GM12801 (cell line): ENCODE results near the gene C2orf92.

Experiments used
- TF ChIP-seq, protein P1 (sequence below): IDR thresholded peaks from one replicate; pipeline ENCODE4 v1.5.1; 2011; ENCODE audit warnings: control low read depth; ENCODE audit not compliant: insufficient read length; ENCODE audit errors: extremely low read depth

The C2orf92 gene

DNA sequence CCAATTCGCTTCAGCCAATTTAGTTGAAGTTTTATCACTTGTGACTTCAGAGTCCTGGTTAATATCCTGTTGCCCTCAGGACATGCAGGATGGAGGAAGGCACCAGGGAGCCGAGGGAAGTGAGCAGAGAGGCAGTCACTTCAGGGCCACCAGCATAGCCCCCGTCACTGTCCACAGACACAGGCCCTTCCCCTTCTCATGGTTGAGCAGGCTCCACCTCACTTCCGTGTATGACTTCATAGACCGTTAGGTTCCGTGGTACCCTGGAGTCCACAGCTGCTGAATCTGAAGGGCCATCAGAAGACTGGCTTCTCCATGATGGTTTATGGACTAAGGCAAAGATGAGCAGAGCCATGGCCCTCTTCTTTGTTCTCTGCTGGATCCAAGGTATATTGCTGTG is at the start of gene C2orf92:
Gene C2orf92 (plus strand): TSS at position 266 of the 400 bp plus-strand sequence. CDS start 76 bp downstream, at position 342.
- TF ChIP-seq, protein P1, sequence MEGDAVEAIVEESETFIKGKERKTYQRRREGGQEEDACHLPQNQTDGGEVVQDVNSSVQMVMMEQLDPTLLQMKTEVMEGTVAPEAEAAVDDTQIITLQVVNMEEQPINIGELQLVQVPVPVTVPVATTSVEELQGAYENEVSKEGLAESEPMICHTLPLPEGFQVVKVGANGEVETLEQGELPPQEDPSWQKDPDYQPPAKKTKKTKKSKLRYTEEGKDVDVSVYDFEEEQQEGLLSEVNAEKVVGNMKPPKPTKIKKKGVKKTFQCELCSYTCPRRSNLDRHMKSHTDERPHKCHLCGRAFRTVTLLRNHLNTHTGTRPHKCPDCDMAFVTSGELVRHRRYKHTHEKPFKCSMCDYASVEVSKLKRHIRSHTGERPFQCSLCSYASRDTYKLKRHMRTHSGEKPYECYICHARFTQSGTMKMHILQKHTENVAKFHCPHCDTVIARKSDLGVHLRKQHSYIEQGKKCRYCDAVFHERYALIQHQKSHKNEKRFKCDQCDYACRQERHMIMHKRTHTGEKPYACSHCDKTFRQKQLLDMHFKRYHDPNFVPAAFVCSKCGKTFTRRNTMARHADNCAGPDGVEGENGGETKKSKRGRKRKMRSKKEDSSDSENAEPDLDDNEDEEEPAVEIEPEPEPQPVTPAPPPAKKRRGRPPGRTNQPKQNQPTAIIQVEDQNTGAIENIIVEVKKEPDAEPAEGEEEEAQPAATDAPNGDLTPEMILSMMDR = no peak

DNA sequence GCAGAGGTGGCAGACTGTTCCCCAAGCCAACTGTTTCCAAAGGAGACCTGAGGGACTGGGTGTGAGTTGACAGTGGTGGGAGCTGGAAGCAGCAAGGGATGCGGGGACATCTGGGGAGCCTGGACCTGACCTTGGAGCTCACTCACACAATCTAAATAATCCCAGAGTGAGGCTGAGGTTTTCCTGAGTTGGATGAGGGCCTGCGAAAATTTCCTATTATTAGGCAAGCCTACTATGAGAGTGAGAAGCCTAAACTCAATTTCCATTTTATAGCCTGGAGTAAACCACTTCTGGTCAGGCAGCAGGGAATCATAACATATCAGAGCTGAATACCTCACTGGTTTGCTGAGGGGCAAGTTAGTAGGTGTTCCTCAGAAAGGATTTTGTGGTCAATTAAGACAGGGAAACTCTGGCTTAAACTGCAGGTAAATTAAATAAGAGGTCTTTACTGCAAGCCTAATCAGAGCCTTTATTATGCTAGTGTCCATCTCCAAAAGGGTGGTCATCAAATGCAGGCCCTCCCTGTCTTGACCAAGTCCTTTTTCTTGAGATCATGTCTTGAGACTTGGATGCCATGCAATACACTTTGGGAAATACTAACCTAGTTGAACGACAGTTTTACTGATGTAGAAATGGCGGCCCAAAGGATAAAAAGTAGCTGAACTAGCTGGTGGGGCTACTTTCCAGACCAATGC is 25.3 kb upstream of the C2orf92 start:
- TF ChIP-seq, protein P1 = no peak

DNA sequence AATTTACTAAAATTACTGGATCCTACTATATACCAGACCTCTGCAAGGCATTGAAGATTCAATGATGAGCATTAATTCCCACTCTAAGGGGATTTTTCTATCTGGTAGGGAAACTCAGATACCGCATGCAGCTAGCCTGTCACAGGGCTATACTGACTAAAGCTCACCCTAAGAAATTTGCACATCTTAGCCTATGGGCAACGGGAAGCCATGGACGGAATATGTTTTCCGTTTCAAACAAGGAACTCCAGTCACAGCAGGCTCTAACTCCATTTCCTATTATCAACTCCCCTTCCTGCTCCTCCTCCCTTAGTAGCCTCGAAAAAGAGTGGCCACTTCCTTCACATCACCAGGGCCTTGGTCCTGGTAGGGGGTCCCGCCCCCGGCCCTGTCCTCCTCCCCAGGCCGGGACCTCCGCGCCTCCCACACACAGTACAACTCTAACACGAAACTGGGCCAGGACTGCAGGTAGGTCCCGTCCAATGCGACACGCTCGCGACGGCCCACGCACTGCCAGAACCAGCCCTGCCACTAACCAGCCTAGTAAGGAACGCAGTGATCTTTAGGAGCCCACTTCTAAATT is 24.3 kb upstream of the C2orf92 start:
- TF ChIP-seq, protein P1 = no peak

DNA sequence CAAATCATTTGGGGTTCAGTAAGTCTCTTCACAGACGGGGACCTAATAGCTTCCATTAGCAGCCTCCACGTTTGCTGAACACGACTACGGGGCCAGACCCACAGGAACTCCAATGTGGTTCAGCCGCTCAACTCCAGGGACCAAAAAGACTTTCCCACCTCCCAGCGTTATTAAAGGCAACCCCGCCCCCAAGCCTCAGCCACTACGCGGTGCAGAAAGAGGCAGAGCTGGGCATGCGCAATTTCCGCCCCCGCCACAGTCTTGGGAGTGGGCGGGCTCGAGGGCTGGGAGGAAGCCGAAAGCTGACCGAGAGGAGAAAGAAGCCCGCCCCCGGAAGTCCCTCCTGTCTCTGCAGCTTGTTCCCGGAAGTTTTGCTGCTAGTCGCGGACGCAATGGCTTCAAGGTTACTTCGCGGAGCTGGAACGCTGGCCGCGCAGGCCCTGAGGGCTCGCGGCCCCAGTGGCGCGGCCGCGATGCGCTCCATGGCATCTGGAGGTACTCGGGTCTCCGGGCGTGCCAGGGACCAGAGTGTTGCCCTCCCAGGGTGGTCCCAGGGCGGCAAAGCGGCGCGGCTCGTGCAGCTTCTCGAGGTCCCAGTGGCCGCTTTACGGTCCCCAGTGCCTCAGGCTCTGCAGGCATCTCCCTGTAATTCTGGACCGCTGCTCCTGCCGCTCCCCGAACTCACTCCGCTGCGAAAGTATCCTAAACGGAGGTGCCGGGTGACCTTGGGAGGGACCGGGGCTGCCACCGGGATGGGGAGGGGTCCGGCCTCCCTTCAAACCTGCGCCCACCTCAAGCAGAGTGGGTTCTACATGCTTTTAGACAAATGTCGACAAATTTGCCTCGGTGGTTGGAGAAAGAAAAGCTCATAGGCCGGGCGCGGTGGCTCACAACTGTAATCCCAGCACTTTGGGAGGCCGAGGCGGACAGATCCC is 23.6 kb upstream of the C2orf92 start, which contains the start of gene COX5B:
Gene COX5B (plus strand): TSS at position 368 of the 935 bp plus-strand sequence. CDS start 25 bp downstream, at position 393.
- TF ChIP-seq, protein P1 = no peak

DNA sequence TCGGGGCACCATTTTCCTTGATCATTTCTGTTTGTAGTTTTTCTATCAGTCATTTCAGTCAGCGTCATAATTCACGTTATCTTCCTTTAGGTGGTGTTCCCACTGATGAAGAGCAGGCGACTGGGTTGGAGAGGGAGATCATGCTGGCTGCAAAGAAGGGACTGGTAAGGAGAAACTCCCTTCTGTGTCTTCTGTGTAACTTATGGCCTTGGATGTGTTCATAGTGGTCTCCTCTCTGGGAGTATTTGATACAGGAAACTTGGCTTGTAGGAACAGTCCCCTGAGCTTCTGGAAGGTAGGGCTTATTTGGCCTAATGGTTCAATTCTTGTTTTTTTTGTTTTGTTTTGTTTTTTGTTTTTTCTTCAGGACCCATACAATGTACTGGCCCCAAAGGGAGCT is 22.5 kb upstream of the C2orf92 start:
- TF ChIP-seq, protein P1 = no peak

DNA sequence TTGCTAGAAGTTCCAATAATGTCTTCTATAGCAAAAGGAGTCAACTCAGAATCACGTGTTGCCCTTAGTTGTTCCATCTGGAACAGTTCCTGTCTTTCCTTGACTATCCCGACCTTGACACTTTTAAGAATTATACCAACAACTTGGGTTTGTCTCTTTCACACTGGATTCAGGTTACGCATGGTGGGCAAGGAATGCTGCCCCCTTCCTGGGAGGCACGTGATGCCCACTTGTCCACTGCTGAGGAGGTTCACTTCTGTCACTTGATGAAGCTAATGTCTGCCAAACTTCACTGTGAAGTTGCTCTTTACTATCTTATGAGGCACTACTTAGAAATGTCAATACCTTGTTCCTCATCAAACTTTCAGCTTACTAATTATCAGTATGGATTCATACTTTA is 18.4 kb upstream of the C2orf92 start:
- TF ChIP-seq, protein P1 = no peak

DNA sequence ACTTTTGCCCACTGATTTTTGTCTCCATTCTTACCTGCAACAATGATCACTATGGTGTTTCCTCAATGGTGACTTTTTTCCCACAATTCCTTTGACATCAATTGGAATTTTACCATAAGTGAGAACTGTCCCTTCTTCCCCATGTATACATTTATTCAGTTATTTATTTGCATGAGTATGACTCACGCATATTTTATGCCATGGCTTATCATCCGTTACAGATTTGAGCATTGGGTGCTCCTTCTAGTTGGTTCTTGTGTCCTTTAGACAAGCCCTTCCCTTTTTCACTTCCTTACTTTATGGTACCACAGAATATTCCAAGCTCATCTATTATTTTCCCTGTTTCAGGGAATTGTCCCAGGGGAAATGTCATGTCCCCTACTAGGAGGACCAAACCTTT is 16.0 kb upstream of the C2orf92 start:
- TF ChIP-seq, protein P1 = no peak
